Hepatocyte (in vitro differentiated cells): Measurements from ENCODE around the gene GLRA3. TPM values are rescaled to one million over a fixed set of nuclear protein-coding genes. Genes with fewer than 3 reads are reported as not detected.

Source experiments
- DNase-seq: peaks from one replicate; pipeline ENCODE4 v3.0.0-alpha.2; 2016; ENCODE audit warnings: low spot score
- H2AFZ ChIP-seq: fragments of 200-600 bp; sonication (generic); 2 replicates; pipeline ENCODE4 v1.6.0; 2016; ENCODE audit warnings: antibody characterized with exemption, mild to moderate bottlenecking
- H3K27ac ChIP-seq: fragments of 200-600 bp; sonication (generic); 2 replicates; pipeline ENCODE4 v1.5.1; 2016; ENCODE audit warnings: mild to moderate bottlenecking
- H3K27me3 ChIP-seq: fragments of 200-600 bp; sonication (generic); 2 replicates; pipeline ENCODE4 v1.6.1; 2016
- H3K36me3 ChIP-seq: fragments of 200-600 bp; sonication (generic); replicated peaks from 2 replicates; pipeline ENCODE4 v1.5.1; 2016; ENCODE audit warnings: low read depth; ENCODE audit not compliant: insufficient read depth
- H3K4me1 ChIP-seq: fragments of 200-600 bp; sonication (generic); 2 replicates; pipeline ENCODE4 v1.5.1; 2016; ENCODE audit warnings: mild to moderate bottlenecking, moderate library complexity; ENCODE audit not compliant: insufficient read depth
- H3K4me2 ChIP-seq: fragments of 200-600 bp; sonication (generic); 2 replicates; pipeline ENCODE4 v1.6.0; 2016
- H3K4me3 ChIP-seq: fragments of 200-600 bp; sonication (generic); 2 replicates; pipeline ENCODE4 v1.5.1; 2016; ENCODE audit warnings: mild to moderate bottlenecking
- H3K79me2 ChIP-seq: fragments of 200-600 bp; sonication (generic); 2 replicates; pipeline ENCODE4 v1.6.0; 2017; ENCODE audit warnings: mild to moderate bottlenecking
- H3K9me2 ChIP-seq: fragments of 200-600 bp; sonication (generic); replicated peaks from 2 replicates; pipeline ENCODE4 v1.6.0; 2017; ENCODE audit warnings: mild to moderate bottlenecking; ENCODE audit not compliant: insufficient read depth
- H3K9me3 ChIP-seq: fragments of 200-600 bp; sonication (generic); 2 replicates; pipeline ENCODE4 v1.5.1; 2016; ENCODE audit warnings: low read depth, mild to moderate bottlenecking
- H4K20me1 ChIP-seq: fragments of 200-600 bp; sonication (generic); 2 replicates; pipeline ENCODE4 v1.6.0; 2016; ENCODE audit warnings: mild to moderate bottlenecking; ENCODE audit not compliant: insufficient read depth, poor library complexity, severe bottlenecking
- CTCF ChIP-seq: fragments of 200-600 bp; sonication (generic); IDR thresholded peaks from 2 replicates; pipeline ENCODE4 v1.5.1; 2016; ENCODE audit warnings: antibody characterized with exemption, mild to moderate bottlenecking; ENCODE audit not compliant: poor library complexity
- EZH2 ChIP-seq: fragments of 200-600 bp; sonication (generic); IDR thresholded peaks from 2 replicates; pipeline ENCODE4 v1.6.1; 2016; ENCODE audit warnings: antibody characterized with exemption, mild to moderate bottlenecking, borderline replicate concordance
- EZH2phosphoT487 ChIP-seq: fragments of 200-600 bp; sonication (generic); IDR thresholded peaks from one replicate; pipeline ENCODE4 v1.6.1; 2018; ENCODE audit warnings: antibody characterized with exemption, mild to moderate bottlenecking, low read depth, moderate library complexity; ENCODE audit not compliant: unreplicated experiment, severe bottlenecking
- WGBS: methylation state at CpG from one replicate; pipeline ENCODE4 v1.1.6; 2016; ENCODE audit warnings: low lambda C conversion rate; ENCODE audit errors: missing lambda C conversion rate; 5-methylcytosine and 5-hydroxymethylcytosine counted together
- polyA plus RNA-seq: library from polyadenylated mRNA; unstranded; fragments of >200 nt; fragmentation: Nextera tagmentation; extraction: Ambion mirVana; gene quantifications from 2 replicates; pipeline ENCODE4 v1.2.1, GENCODE V29; 2016
- total RNA-seq: library from RNA; depleted of rRNA; stranded (reverse); fragments of >200 nt; gene quantifications from 2 replicates; pipeline ENCODE4 v1.2.3, GENCODE V29; 2014

Gene GLRA3
- total and polyA plus RNA-seq, 2 experiments from 2014 or later, result 0.10 TPM; not detected in 1

DNA sequence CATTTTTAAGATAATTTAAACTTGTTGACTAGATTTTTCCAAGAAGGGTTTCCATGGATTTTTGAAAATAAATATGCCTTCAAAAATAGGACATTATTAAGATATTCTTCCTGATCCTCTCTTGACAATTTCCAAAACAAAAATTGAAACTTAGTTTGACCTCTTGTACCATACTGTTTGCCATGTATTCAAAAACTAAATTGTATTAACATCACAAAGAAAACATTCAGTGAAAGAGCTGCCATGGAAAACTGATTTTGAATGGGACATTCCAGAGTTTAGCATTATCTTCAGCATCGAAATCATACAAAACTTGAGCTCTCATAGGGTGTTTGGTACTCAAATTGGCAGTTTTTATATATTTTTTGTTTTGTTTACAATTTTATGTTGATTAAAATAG lies 238.7 kb downstream of the GLRA3 start:
- Histone ChIP-seq H4K20me1 (no peaks in the 10 kb centered on the region), H3K4me1 (no peaks in the 10 kb centered on the region)
- no peak for TF ChIP-seq EZH2
- TF ChIP-seq CTCF, result no peak
- no peak for TF ChIP-seq EZH2phosphoT487

More for the DNA sequence above, 238.7 kb downstream of the GLRA3 start:
- Histone ChIP-seq H3K79me2 (no peaks in the 10 kb centered on the region), H3K9me2 (no peaks in the 10 kb centered on the region), H2AFZ (no peak overlapping the region), H3K27ac (no peak overlapping the region), H3K4me3 (no peak overlapping the region), H3K4me2 (no peak overlapping the region), H3K27me3 (no peaks in the 10 kb centered on the region), H3K36me3 (no peaks in the 10 kb centered on the region), H3K9me3 (no peaks in the 10 kb centered on the region)
- WGBS, result 83% methylated on average over 1 of the region's 1 CpG
- DNase-seq, result no peak

Other genes starting within 250 kb of the GLRA3 start
- not detected in 2 replicates for gene ADAM29, start 89.1 kb upstream of the GLRA3 start, total RNA-seq
- gene ADAM29, start 89.1 kb upstream of the GLRA3 start, polyA plus RNA-seq, result not detected in 2 replicates